T-helper 1 cell (primary cell): Measurements from ENCODE around the gene PIPOX.

Source experiments
- DNase-seq, 5 donors: peaks; one replicate each; pipeline ENCODE4 v3.0.0-alpha.2; 2012 to 2020

The PIPOX gene

GRCh38 chr17:29049541-29050145 is 6.7 kb downstream of the PIPOX start:
- no peak for DNase-seq

- no peak for DNase-seq
Measured at GRCh38 chr17:29050176-29050575, 7.2 kb downstream of the PIPOX start.

GRCh38 chr17:29051194-29051593 is 8.3 kb downstream of the PIPOX start:
- no peak for DNase-seq

- DNase-seq = no peak
Measured at GRCh38 chr17:29051731-29052130, 8.8 kb downstream of the PIPOX start.

- DNase-seq = no peak
Measured at GRCh38 chr17:29054835-29055234, 11.9 kb downstream of the PIPOX start.

- no peak for DNase-seq
Measured at GRCh38 chr17:29057361-29057760, 14.4 kb downstream of the PIPOX start.

- DNase-seq = no peak
Measured at GRCh38 chr17:29058391-29058790, 15.4 kb downstream of the PIPOX start.

GRCh38 chr17:29059281-29059680 is 16.3 kb downstream of the PIPOX start:
- DNase-seq = no peak

- DNase-seq = no peak
Measured at GRCh38 chr17:29060475-29060874, 17.5 kb downstream of the PIPOX start.

GRCh38 chr17:29061036-29061435 is 18.1 kb downstream of the PIPOX start:
- DNase-seq = no peak

- no peak for DNase-seq
Measured at GRCh38 chr17:29062215-29062614, 19.3 kb downstream of the PIPOX start.

GRCh38 chr17:29063992-29064391 is 21.1 kb downstream of the PIPOX start:
- DNase-seq = no peak

- no peak for DNase-seq
Measured at GRCh38 chr17:29066047-29066446, 23.1 kb downstream of the PIPOX start.

- no peak for DNase-seq
Measured at GRCh38 chr17:29066606-29067005, 23.7 kb downstream of the PIPOX start.

- DNase-seq = no peak
Measured at GRCh38 chr17:29068818-29069217, 25.9 kb downstream of the PIPOX start.

- no peak for DNase-seq
Measured at GRCh38 chr17:29069526-29070041, 26.6 kb downstream of the PIPOX start.

GRCh38 chr17:29070308-29070707 is 27.4 kb downstream of the PIPOX start:
- DNase-seq = no peak

GRCh38 chr17:29070781-29071180 is 27.8 kb downstream of the PIPOX start:
- DNase-seq = no peak

- no peak for DNase-seq
Measured at GRCh38 chr17:29071303-29071702, 28.4 kb downstream of the PIPOX start.

- no peak for DNase-seq
Measured at GRCh38 chr17:29073045-29073444, 30.1 kb downstream of the PIPOX start.

GRCh38 chr17:29073520-29073919 is 30.6 kb downstream of the PIPOX start:
- no peak for DNase-seq

- DNase-seq = no peak
Measured at GRCh38 chr17:29074488-29074887, 31.5 kb downstream of the PIPOX start.

GRCh38 chr17:29076087-29076486 is 33.1 kb downstream of the PIPOX start:
- DNase-seq = no peak

GRCh38 chr17:29076722-29077121 is 33.8 kb downstream of the PIPOX start:
- DNase-seq = no peak

- DNase-seq = no peak
Measured at GRCh38 chr17:29077320-29077719, 34.4 kb downstream of the PIPOX start.
